Ovary (tissue), 9 donors: Measurements from ENCODE around the gene LIPT1. TPM values are rescaled to one million over a fixed set of nuclear protein-coding genes. Genes with fewer than 3 reads are reported as not detected.
A peak's percentile ranks its signal among the peaks of the same experiment; 100 is the strongest.

Experiments used
- DNase-seq, 5 donors: peaks; one replicate each; pipeline ENCODE4 v3.0.0-alpha.2; 2019 to 2020
- H3K27ac ChIP-seq, 2 donors: fragments of 200-600 bp; one replicate each; pipeline versions ENCODE4 v1.5.1 to v1.8.0; 2019 to 2022
- H3K27me3 ChIP-seq: fragments of 200-600 bp; one replicate; pipeline ENCODE4 v1.8.0; 2022
- H3K36me3 ChIP-seq: fragments of 200-600 bp; sonication (generic); one replicate; pipeline ENCODE4 v1.5.1; 2019
- H3K4me1 ChIP-seq: one replicate; pipeline ENCODE4 v1.8.1; 2013; ENCODE audit warnings: mild to moderate bottlenecking, moderate library complexity; ENCODE audit not compliant: insufficient read depth
- H3K4me3 ChIP-seq: fragments of 200-600 bp; sonication (generic); one replicate; pipeline ENCODE4 v1.5.1; 2017
- H3K9me3 ChIP-seq, 2 donors: fragments of 200-600 bp in 1 of 2; sonication (generic) in 1 of 2; one replicate each; pipeline versions ENCODE4 v1.5.1 to v1.8.1; 2013 to 2019; ENCODE audit warnings: mild to moderate bottlenecking in 1 of 2, moderate library complexity in 1 of 2
- CTCF ChIP-seq, 3 donors: fragments of 450-650 bp in 2 of 3; fragments of 200-600 bp in 1 of 3; IDR thresholded peaks; one replicate each; pipeline versions ENCODE4 v1.5.1 to v1.8.0; 2016 to 2022; ENCODE audit warnings: antibody characterized with exemption in 3 of 3, mild to moderate bottlenecking in 1 of 3
- EP300 ChIP-seq: sonication (generic); formaldehyde crosslinking; IDR thresholded peaks from one replicate; pipeline ENCODE4 v1.6.1; 2017; ENCODE audit warnings: antibody characterized with exemption
- POLR2A ChIP-seq: fragments of 450-650 bp; IDR thresholded peaks from one replicate; pipeline ENCODE4 v1.6.1; 2017; ENCODE audit warnings: antibody characterized with exemption, mild to moderate bottlenecking, moderate library complexity
- WGBS, 3 donors: extraction: QIAGEN DNeasy Blood & Tissue Kit in 1 of 3; methylation state at CpG; one replicate each; pipeline versions ENCODE4 v1.1.5 to v1.1.7; 2013 to 2017; 5-methylcytosine and 5-hydroxymethylcytosine counted together
- intact Hi-C, 4 donors: fragments of 100-400 bp; cut with DNase I; formaldehyde crosslinking; loops; one replicate each; pipeline versions ENCODE4 v1.11.0 to v1.15.1; 2022 to 2023
- polyA plus RNA-seq, 2 donors: library from polyadenylated mRNA; stranded (reverse); fragments of 200-250 nt in 1 of 2; fragments of 350-450 nt in 1 of 2; fragmentation: Illumina TruSeq in 1 of 2; extraction: RNeasy Lipid Tissue Mini Kit (QIAGEN cat#74804) in 1 of 2; gene quantifications; one replicate each; pipeline ENCODE4 v1.2.3, GENCODE V29; 2013 to 2014
- total RNA-seq, 7 donors: library from RNA; depleted of rRNA in 2 of 7; stranded (reverse); fragments of >200 nt in 2 of 7; fragmentation: NEBNext Ultra II Directional in 3 of 7; extraction: Animal tissue kit (Norgen Biotek cat#: 25700) in 3 of 7; gene quantifications; one replicate each; pipeline versions ENCODE4 v1.1.0 to v1.2.4, GENCODE V29; 2016 to 2023
- donor health status: DM: no; HTN: no; CAD: no; lungs with moderate emphysema.
- donor health status: DM: no; HTN: no; CAD: no.
- donor health status: Bipolar disorder and iron deficiency.
- donor health status: DM: yes; HTN: yes; CAD: no.
- donor health status: DM: no; HTN: no; CAD: no.
- donor health status: DM: yes; HTN: yes; CAD: no.

The LIPT1 gene
- total and polyA plus RNA-seq, 9 donors: 6.2 to 14.6 (median 10.1) TPM

GRCh38 chr2:99140860-99141109 is 14.0 kb upstream of the LIPT1 start:
- no peak for DNase-seq
- Histone ChIP-seq H3K4me1 (no peaks in the 10 kb centered on the region), H3K4me3 (peak overlapping the region; percentile 78), H3K36me3 (no peaks in the 10 kb centered on the region), H3K9me3 (no peaks in the 10 kb centered on the region), H3K27ac (peak overlapping the region; percentile 69 to 86), H3K27me3 (no peaks in the 10 kb centered on the region)
- peak; percentile 84 for TF ChIP-seq POLR2A
- TF ChIP-seq CTCF (IDR thresholded peaks at IDR 0.05): no peak
- WGBS, 3 donors: 1% methylated on average over 21 of the region's 21 CpGs
- intact Hi-C loops: no loop called here

GRCh38 chr2:99141110-99142108 is 13.4 kb upstream of the LIPT1 start, which contains the start of gene C2orf15:
TSS of gene C2orf15 (plus strand) at chr2:99141707. CDS start at chr2:99150559, 8,852 bp downstream.
- peak; percentile 94 to 95 (median 95) for DNase-seq
- Histone ChIP-seq H3K27me3 (no peaks in the 10 kb centered on the region), H3K4me1 (no peaks in the 10 kb centered on the region), H3K36me3 (no peaks in the 10 kb centered on the region), H3K4me3 (peak within 1 kb of the TSS; percentile 78), H3K27ac (peak within 1 kb of the TSS; percentile 69 to 86), H3K9me3 (no peaks in the 10 kb centered on the region)
- WGBS, 3 donors: 0 to 1% (median 1%) methylated on average over 70 to 84 of the region's 84 CpGs
- TF ChIP-seq POLR2A: no peak
- TF ChIP-seq EP300: no peak
- no peak for TF ChIP-seq CTCF (IDR thresholded peaks at IDR 0.05)
- intact Hi-C loops: no loop called here

- Histone ChIP-seq H3K36me3 (no peaks in the 10 kb centered on the region), H3K4me3 (no peak overlapping the region), H3K4me1 (peaks cover 6% of the 10 kb centered on the region), H3K9me3 (no peaks in the 10 kb centered on the region), H3K27me3 (no peaks in the 10 kb centered on the region), H3K27ac (no peak overlapping the region)
- WGBS, 3 donors: 77 to 94% (median 83%) methylated on average over 1 of the region's 1 CpG
- intact Hi-C loops: no loop called here
- DNase-seq: no peak
- no peak for TF ChIP-seq CTCF (IDR thresholded peaks at IDR 0.05)
- no peak for TF ChIP-seq POLR2A
- no peak for TF ChIP-seq EP300
Observed at GRCh38 chr2:99150706-99151105, 4.1 kb upstream of the LIPT1 start.

- WGBS, 3 donors: 82 to 85% (median 83%) methylated on average over 7 of the region's 7 CpGs
- intact Hi-C loops: no loop called here
- Histone ChIP-seq H3K27ac (no peak overlapping the region), H3K9me3 (no peaks in the 10 kb centered on the region), H3K27me3 (no peaks in the 10 kb centered on the region), H3K4me3 (no peak overlapping the region), H3K4me1 (peaks cover 9% of the 10 kb centered on the region), H3K36me3 (no peaks in the 10 kb centered on the region)
- TF ChIP-seq POLR2A (no peak), EP300 (no peak), CTCF (IDR thresholded peaks at IDR 0.05) (no peak)
- no peak for DNase-seq
Observed at GRCh38 chr2:99152199-99152895, 2.4 kb upstream of the LIPT1 start.
